HL-60/S4 treated with retinoic acid at 250 ng/mL for 4 days and 3 days (cell line): ENCODE data around the gene NR2C2.

Experiments
- in situ Hi-C: fragments of 300-500 bp; cut with MboI; formaldehyde crosslinking; loops from 2 replicates; pipeline ENCODE4 v1.7.0; 2022; ENCODE audit warnings: low sequenced_read_pairs

NR2C2 gene

DNA sequence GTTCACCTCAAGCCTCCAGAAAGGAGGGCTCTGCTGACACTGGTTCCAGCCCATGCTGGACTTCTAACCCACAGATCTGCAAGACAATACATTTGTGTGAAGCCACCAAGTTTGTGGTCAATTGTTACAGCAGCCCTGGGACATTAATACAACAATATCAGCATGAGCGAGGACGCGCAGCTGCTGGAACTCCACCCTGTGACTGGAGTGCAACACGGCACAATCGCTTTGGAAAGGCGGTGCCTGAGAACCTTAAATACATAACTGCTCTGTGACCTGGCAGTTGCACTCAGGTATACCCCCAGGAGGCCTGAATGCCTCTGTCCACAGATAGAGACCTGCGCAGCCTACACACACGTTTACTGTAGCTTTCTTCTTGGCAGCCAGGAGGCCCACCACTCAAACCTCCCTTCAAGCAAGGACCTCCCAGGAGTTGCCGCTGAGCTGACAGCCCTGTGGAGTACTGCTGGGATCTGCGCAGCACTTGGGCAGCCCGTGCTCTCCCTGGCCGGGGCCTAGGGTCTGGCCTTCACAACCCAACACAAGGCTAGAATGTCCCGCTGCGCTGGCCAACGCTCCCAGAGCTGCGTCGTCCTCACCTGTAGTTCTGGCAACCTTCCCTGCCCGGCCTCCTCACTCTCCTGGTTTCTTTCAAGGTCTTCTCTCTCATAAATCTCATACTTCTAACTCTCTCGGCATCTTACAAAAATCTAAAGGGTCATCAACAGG is 109.5 kb downstream of the NR2C2 start:
- in situ Hi-C loops, result no loop called here

DNA sequence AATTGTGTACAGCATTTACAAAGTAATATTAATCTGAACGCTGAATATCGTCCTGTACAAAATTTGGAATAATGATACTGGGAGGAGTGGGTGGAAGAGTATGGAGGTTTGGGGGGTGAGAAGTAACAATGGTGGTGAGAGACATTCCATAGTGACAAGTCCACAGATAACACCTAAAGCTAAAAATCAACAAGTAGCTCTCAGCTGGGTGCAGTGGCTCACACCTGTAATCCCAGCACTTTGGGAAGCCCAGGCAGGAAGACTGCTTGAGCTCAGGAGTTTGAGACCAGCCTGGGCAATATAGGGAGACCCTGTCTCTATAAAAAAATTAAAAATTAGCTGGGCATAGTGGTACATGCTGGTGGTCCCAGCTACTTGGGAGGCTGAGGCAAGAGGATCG is 112.6 kb downstream of the NR2C2 start:
- in situ Hi-C loops, result no loop called here

- in situ Hi-C loops, result no loop called here
Observed at GRCh38 chr3:15063238-15063637, 115.9 kb downstream of the NR2C2 start.

GRCh38 chr3:15063656-15064286 is 116.4 kb downstream of the NR2C2 start:
- in situ Hi-C loops, result no loop called here

DNA sequence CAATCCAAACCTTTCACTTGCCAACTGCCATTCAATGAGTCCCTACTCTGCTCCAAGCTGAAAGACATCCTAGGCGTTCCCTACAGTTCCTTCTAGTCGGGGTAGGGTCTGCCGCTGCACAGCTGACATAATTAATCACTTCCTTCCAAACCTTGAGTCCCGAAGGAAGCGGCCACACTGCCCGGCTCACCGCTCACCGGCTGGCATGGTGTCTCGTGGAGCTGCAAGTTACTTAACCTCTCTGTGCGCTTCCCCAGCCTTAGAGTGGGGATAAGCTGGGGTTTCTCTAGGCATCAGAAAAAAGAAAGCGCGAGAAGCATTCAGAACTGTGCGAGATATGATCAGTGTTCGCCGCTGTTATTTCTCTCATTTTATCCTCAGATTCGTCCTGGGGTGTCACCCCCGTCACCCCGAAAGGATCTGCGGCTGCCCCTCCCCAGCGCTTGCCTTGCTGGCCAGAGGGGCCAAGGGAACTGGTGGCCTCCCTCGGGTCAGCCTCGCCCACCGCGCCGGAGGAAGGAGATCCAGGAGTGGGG is 117.0 kb downstream of the NR2C2 start:
- in situ Hi-C loops, result no loop called here

GRCh38 chr3:15064835-15065549 is 117.6 kb downstream of the NR2C2 start, which contains the start of gene MRPS25:
Gene MRPS25 (minus strand): TSS chr3:15065315. CDS start chr3:15065194, 121 bp downstream.
- in situ Hi-C loops, result no loop called here

DNA sequence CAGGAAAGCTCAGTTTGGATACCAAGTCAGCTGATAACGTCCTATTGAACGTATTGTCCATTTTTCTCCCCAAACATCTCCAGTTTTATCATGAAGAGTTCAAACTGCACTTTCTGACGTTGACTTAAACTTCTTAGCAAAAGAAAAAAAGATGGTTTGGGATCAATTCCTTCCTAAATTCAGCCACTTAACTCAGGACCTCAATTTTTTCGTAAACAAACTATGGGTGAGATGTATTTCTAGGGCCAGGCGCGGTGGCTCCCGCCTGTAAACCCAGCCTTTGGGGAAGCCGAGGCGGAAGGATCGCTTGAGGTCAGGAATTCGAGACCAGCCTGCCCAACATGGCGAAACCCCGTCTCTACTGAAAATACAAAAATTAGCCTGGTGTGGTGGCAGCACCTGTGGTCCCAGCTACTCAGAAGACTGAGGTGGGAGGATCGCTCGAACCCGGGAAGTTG is 118.2 kb downstream of the NR2C2 start:
- in situ Hi-C loops, result no loop called here

- in situ Hi-C loops, result no loop called here
Observed at GRCh38 chr3:15066467-15066866, 119.1 kb downstream of the NR2C2 start.

- in situ Hi-C loops, result no loop called here
Observed at GRCh38 chr3:15069441-15069840, 122.1 kb downstream of the NR2C2 start.

DNA sequence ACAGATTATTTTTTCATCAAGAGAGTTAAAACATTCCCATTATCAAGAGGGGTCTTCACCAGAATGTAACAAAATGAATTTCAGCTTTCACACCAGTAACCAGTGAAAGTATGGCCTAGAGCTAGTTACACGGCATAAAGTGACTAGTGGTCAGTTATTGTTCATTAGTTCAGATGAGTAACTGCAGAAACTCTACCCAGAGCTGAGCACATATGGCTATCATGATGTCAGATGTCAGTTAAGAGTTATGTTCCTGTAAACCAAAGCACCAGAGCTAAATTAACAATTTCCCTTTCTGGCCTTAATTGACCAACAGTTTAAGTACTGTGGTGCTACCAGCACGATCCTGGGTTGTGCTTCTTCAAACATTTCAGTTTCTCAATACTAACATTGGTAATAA is 124.3 kb downstream of the NR2C2 start:
- in situ Hi-C loops, result no loop called here

DNA sequence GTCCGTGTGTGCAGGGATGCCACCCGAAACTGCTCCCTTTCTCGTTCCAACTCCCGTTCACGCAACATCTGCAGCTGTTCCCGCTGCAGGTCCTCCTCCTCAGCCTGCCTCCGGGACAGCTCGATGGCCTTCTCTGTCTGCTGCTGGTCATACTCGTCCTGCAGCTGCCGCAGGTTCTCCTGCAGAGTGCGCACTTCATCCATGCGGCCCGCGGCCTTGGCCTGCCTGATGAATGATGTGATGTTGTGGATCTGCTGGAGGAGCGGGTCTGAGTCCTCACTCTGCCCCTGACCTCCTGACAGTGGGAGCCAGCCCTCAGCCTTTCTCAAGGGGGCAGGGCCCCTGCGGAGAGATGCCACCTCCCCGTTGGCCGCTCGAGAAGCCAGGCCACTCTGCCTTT is 127.1 kb downstream of the NR2C2 start:
- in situ Hi-C loops, result no loop called here

- in situ Hi-C loops, result no loop called here
Observed at GRCh38 chr3:15079091-15079490, 131.7 kb downstream of the NR2C2 start.

DNA sequence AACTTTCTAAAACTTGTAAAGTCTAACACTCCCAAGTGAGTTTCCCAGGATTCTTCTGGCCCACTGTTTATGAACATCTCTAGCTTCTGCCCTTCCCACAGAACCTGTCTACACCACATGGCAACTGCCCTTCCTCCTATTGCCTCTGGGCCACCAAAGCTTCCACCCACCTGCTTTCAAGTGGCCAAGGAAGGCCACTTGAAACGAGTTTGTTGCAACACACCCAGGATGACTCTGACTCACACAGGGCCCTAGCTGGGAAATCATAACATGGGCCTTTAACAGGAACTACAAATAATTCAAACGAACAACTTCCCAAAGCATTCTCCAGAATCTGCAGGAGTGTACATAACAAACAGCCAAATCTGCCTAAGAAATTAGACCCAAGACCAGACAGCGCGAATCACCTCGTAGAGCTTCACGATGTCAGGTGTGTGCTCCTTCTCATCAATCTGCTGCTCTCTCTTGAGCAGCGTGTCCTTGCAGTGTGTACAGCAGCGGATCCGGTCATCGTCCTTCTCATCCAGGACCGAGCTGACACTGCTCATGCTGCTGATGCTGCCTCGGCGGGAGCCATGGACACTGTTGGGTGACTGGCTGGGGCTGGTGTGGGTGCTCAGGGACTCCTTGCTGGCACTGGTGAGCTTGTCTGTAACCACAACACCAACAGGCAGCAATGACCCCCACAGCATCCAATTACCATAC is 134.7 kb downstream of the NR2C2 start:
- in situ Hi-C loops, result no loop called here

DNA sequence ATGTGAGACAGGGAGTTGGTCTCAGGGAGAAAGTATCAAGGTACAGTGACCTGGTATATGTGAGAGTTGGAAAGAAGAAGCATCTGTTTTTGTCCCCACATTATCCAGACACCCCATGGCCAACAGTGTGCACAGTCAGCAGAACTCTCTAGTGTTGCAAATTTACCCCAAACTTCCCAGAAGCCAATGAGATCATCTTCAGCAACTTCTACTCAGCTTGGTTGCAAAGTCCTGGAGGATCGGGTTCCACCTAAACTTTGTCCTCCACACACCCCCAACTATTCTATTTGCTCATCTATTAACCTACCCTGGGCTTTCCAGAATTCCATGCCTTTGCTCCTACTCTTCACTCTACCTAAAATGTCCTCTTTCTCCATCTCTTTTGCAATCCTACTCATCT is 135.9 kb downstream of the NR2C2 start:
- in situ Hi-C loops, result no loop called here

DNA sequence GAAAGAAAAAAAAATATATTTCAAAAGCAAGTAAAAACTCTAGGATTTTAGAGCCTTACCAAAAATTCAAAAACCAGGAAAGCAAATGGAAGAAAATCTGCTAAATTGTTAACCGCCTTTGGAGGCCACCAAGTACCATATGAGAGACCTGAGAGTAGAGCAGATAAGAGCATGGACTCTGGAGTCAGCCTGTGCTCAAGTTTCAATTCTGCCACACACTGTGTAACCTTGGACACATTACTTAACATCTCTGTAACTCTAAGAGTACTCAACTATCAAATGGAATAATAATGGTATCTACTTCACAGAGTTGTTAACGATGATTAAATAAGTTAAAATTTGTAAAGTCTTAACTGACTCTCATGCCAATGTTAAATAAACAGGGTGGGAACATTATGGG is 138.9 kb downstream of the NR2C2 start:
- in situ Hi-C loops, result no loop called here

DNA sequence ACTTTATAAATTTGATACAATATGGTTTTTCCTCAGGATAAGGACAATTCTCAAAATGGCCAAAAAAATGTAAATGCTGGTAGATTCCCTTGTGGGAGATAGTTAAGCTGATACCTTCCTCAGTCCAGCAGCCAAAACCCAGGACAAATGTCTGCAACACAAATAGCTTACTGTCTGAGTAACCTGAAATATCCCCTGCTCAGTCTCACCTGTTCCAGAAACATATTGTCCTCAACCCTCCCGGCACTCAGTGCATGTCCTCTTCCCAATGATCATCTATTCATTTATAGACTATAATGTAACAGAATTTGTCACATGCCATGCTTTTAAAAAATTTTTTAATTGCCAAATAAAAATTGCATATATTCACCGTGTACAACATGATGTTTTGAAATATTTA is 139.3 kb downstream of the NR2C2 start:
- in situ Hi-C loops, result no loop called here

DNA sequence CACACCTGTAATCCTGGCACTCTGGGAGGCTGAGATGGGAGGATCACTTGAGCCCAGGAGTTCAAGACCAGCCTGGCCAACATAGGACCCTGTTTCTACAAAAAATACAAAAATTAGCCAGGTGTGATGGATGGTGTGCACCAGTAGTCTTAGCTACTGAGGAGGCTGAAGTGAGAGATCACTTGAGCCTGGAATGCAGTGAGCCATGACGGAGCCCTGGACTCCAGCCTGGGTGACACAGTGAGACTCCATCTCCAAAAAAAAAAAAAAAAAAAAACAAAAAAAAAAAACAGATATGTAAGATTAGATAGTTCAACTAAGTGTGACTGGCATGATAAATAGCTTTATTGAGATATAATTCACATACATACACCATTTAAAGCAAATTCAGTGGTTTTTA is 141.8 kb downstream of the NR2C2 start:
- in situ Hi-C loops, result no loop called here

DNA sequence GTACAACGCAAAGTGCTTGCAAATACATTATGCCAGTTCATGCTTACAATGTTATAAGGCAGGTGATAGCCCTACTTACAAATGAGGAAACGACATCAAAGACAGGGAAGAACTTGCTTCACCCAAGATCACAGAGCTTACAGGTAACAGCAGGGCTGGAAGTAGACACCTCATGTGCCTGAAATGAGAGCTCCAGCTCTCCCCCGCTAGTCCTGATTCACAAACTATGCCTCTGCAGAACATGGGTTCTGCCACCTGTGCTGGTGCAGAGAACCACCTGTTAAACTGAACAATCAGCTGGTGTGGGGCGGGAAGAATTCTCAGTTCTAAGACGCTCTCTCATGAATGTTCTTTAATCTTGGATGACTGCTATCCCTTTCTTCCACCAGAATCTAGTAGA is 144.2 kb downstream of the NR2C2 start:
- in situ Hi-C loops, result no loop called here

GRCh38 chr3:15092686-15093085 is 145.3 kb downstream of the NR2C2 start:
- in situ Hi-C loops, result no loop called here

DNA sequence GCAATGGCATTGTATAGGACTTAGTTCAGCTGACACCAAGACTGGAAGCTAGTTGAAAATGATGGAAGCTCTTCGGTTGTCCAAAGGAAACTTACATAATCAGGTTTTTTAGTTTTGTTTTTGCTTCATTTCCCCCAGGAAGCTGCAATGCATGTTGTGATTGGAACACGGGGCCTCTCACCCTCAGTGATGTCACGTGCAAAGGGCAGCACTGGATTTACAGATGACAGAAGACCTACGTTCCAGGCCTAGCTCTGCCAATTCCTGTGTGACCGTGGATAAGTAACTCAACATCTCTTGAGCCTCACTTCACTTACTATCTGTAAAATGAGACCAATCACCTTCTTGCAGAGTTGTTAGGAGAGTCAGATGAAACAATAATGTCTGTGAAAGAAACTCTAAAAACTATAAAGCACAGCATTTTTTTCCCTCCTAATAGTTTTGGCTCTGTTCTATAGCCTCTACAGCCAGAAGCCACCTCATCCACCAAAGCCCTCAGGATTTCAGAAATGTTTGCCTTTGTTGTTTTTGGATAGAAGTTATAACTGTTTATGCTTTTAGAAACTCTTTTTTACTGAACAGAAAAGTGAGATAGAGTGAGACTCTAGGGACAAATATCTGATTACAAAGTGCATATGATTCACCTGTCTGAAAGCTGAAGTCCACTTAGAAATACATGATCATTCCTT is 146.9 kb downstream of the NR2C2 start:
- in situ Hi-C loops, result no loop called here
